Measurements from ENCODE around the gene APH1B.

APH1B gene

GRCh38 chr15:63357061-63357460 lies 79.7 kb downstream of the APH1B start:
- no peak for DNase-seq

GRCh38 chr15:63357731-63358130 lies 80.3 kb downstream of the APH1B start:
- DNase-seq = no peak

DNA sequence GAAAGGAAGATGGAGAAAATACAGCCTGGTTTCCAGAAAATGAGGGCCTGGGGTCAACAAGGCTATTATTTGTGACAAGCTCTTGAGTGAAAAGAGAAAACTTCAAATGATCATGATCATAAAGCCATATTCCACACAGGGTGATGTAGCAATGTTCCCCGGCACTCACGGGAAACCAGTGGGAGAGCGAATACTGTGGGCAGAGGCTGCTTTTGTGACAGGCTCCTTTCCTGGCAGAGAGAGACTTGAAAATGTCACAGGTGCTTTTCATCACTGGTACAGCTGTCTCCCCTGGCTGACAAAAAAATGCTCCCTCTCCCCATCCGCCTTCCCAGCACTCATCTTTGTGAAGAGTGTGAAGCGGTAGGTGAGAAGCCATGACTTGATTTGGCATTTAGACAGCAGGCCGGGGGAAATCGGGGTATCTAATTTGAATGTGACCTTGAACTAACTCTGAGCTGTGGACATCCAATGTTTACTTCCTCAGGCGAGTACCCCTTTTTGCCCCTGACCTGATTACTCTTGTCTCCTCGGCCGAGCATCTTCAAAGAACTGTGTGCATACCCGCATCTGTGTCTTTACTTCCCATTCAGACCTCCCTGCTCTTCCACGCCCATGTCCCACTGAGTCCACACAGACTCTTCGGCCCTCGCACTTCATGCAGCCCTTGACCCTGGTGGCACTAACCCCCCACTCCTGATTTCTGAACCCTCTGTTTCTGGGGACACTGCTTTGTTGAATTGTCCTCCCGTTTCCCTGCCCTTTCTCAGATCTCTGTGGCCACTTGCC lies 81.0 kb downstream of the APH1B start:
- no peak for DNase-seq

Measured in NCI-H187 (cell line).